Chondrocyte (in vitro differentiated cells): Measurements from ENCODE around the gene LHFPL6. TPM values are rescaled to one million over a fixed set of nuclear protein-coding genes. Genes with fewer than 3 reads are reported as not detected.

Experiments used
- DNase-seq: peaks from one replicate; pipeline ENCODE4 v3.0.0; 2021; ENCODE audit warnings: mixed read lengths, low spot score
- H3K27ac Mint-ChIP-seq: one replicate; pipeline ENCODE4 v1.8.0; 2021; ENCODE audit warnings: mild to moderate bottlenecking, moderate library complexity, mixed read lengths; ENCODE audit not compliant: unreplicated experiment
- H3K27me3 Mint-ChIP-seq: 2 replicates; pipeline ENCODE4 v1.8.0; 2021; ENCODE audit warnings: low read depth, mixed read lengths
- H3K36me3 Mint-ChIP-seq: 2 replicates; pipeline ENCODE4 v1.8.0; 2021; ENCODE audit warnings: low read depth, mixed read lengths
- H3K4me1 Mint-ChIP-seq: 2 replicates; pipeline ENCODE4 v1.8.0; 2021; ENCODE audit warnings: low read depth, mild to moderate bottlenecking, mixed read lengths
- H3K4me3 Mint-ChIP-seq: one replicate; pipeline ENCODE4 v1.8.0; 2021; ENCODE audit warnings: mild to moderate bottlenecking, moderate library complexity, mixed read lengths; ENCODE audit not compliant: unreplicated experiment
- H3K9me3 Mint-ChIP-seq: 2 replicates; pipeline ENCODE4 v1.8.0; 2021; ENCODE audit warnings: low read depth, mixed read lengths
- total RNA-seq: library from RNA; stranded (reverse); gene quantifications from 3 replicates; pipeline ENCODE4 v1.2.1, GENCODE V29; 2021
- TF ChIP-seq, protein P1 (sequence below): fragments of 200-600 bp; sonication (generic); IDR thresholded peaks from 2 replicates; pipeline ENCODE4 v1.5.0; 2021; ENCODE audit warnings: antibody characterized with exemption, mild to moderate bottlenecking, moderate library complexity

Gene LHFPL6
- total RNA-seq, 1 donor from 2014 or later = 101 TPM

DNA sequence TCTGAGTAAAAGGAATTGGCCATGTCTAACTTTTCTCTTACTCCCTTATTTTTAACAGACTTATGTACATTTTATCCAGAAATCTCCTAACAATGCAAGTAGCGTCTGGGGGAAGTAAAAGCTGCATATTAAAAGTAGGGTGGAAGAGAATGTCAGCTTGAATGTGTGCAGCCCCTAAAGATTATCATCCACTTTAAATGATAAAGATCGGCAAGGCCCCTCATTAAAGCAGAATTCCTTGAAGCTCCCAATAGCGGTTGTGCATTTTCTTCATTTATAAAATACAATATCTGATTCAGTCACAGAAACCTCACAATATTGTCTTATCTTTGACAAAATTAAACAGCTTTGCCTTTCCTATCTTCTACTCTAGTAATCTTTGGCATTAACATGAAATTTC lies 184.6 kb downstream of the LHFPL6 start:
- H3K27ac Mint-ChIP-seq = peak overlapping the region; percentile 98
- H3K4me3 Mint-ChIP-seq = no peak overlapping the region
- H3K27me3 Mint-ChIP-seq = no peaks in the 10 kb centered on the region
- H3K36me3 Mint-ChIP-seq = no peaks in the 10 kb centered on the region
- TF ChIP-seq, protein P1, sequence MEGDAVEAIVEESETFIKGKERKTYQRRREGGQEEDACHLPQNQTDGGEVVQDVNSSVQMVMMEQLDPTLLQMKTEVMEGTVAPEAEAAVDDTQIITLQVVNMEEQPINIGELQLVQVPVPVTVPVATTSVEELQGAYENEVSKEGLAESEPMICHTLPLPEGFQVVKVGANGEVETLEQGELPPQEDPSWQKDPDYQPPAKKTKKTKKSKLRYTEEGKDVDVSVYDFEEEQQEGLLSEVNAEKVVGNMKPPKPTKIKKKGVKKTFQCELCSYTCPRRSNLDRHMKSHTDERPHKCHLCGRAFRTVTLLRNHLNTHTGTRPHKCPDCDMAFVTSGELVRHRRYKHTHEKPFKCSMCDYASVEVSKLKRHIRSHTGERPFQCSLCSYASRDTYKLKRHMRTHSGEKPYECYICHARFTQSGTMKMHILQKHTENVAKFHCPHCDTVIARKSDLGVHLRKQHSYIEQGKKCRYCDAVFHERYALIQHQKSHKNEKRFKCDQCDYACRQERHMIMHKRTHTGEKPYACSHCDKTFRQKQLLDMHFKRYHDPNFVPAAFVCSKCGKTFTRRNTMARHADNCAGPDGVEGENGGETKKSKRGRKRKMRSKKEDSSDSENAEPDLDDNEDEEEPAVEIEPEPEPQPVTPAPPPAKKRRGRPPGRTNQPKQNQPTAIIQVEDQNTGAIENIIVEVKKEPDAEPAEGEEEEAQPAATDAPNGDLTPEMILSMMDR = no peak
- H3K4me1 Mint-ChIP-seq = peaks cover 52% of the 10 kb centered on the region
- DNase-seq = no peak
- no peaks in the 10 kb centered on the region for H3K9me3 Mint-ChIP-seq

DNA sequence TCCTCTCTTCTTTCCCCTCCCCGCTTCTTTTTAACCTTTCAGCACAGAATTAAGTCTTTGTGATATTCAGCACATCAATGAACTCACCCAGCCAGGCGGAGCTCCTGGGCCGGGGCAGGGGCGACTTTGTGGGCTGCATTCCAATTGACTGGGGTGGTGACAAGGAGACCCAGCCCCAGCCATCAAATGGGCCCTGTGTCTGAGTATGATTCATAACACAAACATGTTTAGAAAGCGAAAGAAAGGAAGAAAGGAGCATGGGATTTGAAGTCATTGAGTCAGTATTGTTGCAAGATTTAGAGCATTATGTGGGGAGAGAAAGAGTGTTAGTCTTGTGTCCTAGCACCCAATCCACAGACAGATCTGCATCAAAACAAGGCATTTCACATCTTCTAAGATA lies 185.3 kb downstream of the LHFPL6 start:
- Mint-ChIP-seq H3K9me3 (no peaks in the 10 kb centered on the region), H3K36me3 (no peaks in the 10 kb centered on the region), H3K4me3 (peak overlapping the region; percentile 79), H3K27me3 (no peaks in the 10 kb centered on the region), H3K27ac (peak overlapping the region; percentile 98), H3K4me1 (peaks cover 51% of the 10 kb centered on the region)
- TF ChIP-seq, protein P1 = no peak
- no peak for DNase-seq

DNA sequence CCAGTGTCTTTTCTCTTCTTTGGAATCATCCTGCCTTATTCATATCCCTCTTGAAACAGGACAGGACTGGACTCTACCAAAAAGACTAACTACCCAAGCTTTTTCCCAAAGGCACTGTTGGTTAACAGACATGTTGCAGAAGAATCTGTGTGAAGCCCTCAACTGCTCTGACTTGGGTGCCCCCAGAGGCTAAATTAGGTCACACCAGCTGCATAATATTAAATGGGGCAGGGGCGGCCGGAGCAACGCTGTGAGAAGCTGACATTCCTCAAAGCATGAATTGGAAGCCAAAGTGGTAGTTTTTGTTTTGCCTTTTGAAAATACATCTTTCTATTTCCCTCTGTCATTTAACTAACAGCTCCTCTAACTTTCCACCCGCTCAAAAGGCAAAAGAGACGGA lies 185.9 kb downstream of the LHFPL6 start:
- Mint-ChIP-seq H3K27me3 (no peaks in the 10 kb centered on the region), H3K4me1 (peaks cover 54% of the 10 kb centered on the region), H3K36me3 (no peaks in the 10 kb centered on the region), H3K9me3 (no peaks in the 10 kb centered on the region), H3K4me3 (peak overlapping the region; percentile 79), H3K27ac (peak overlapping the region; percentile 98)
- TF ChIP-seq, protein P1 = peak; percentile 67
- no peak for DNase-seq

DNA sequence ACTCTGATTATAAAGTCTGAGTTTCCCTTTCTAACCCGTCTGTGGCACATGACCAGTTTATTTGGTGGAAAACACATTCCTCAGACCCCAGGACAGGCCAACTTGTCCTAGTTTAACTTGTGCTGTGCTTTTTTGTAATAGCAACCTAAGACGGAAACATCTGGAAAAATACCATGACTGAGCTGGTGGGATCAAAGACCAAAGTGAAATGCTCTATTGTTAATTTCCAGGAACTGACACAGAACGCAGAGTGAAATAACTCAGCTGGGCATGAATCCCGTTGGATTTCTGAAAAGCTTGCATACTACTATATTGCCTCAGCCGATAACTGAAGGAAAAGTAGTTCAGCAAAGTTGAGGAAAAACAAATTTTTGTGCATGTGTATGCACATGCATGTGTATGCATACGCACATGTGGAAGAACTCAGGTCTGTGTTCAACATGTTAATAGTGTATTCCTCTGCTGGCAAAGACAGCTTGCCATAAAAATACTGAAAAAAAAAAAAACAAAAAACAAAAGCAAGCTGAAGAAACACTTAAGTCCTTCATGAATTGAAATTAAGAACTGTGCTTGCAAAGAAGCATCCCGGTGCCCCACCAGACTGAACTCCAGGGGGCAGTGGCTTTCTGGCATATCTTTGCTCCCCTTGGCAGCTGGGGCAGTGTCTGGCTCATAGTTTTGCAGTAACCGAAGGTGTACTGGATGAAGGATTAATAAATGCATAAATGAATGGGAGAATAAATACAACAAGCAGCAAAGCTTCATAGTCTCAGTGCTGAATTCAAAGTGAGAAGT lies 187.8 kb downstream of the LHFPL6 start:
- H3K9me3 Mint-ChIP-seq = no peaks in the 10 kb centered on the region
- no peak for DNase-seq
- H3K27ac Mint-ChIP-seq = no peak overlapping the region
- TF ChIP-seq, protein P1 = peak; percentile 69
- peaks cover 72% of the 10 kb centered on the region for H3K4me1 Mint-ChIP-seq
- no peak overlapping the region for H3K4me3 Mint-ChIP-seq
- no peaks in the 10 kb centered on the region for H3K27me3 Mint-ChIP-seq
- H3K36me3 Mint-ChIP-seq = no peaks in the 10 kb centered on the region

DNA sequence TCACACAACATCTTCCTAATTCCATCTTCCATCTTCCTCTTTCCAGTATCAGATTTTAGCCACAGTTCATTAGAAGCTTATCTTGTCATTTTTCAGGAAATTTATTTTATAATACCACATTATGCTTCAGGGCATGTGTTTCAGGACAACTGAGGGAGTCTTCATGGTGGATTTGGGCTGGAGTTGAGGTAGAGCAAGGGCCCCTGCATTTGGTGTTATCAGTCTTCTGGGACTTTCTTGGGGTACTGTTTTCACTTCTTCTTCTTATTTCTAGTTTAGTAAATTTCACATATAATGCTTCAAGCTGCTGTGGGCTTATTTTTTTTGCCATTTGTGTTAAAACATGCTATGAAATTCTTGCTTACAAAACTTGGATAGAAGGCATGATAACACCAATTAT lies 188.7 kb downstream of the LHFPL6 start:
- TF ChIP-seq, protein P1 = no peak
- Mint-ChIP-seq H3K9me3 (no peaks in the 10 kb centered on the region), H3K36me3 (no peaks in the 10 kb centered on the region), H3K27me3 (no peaks in the 10 kb centered on the region), H3K4me1 (peaks cover 81% of the 10 kb centered on the region), H3K27ac (no peak overlapping the region), H3K4me3 (no peak overlapping the region)
- no peak for DNase-seq
